GM21737 (cell line): ENCODE data around the gene PSMG3.

Source experiments
- ATAC-seq: cut with Tn5 transposase; IDR thresholded peaks from one replicate; pipeline ENCODE4 v1.9.1; 2021; ENCODE audit warnings: mild to moderate bottlenecking, moderate library complexity; ENCODE audit not compliant: unreplicated experiment

The PSMG3 gene

DNA sequence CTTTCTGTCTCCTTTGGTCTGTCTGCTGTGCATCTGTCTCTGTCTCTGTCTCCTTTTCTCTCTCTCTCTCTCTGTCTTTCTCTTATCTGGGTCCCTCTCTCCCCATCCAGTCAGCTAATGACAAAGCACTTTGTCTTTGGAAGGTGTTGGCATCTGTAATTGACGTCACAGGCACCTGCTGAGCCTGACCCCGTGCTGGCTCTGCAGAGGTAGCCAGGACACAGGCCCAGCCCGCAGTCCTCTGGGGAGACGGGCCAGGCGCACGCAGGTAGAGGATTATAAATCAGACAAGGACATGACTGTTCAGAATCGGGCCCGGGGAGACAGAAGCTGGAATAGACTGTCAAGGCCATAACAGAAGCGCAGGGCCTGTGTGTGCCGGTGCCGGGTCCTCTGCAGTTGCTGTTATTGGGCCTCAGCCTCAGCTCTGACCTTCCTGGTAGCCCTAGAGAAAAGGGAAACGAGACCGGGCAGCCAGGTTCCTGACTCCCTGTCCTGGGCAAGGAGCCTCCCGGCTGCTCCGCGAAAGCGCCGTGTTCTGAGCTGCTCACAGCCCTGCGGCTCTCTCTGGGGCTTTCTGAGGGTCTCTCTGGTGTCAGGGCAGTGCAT, 10.7 kb upstream of the PSMG3 start:
- ATAC-seq, result no peak

DNA sequence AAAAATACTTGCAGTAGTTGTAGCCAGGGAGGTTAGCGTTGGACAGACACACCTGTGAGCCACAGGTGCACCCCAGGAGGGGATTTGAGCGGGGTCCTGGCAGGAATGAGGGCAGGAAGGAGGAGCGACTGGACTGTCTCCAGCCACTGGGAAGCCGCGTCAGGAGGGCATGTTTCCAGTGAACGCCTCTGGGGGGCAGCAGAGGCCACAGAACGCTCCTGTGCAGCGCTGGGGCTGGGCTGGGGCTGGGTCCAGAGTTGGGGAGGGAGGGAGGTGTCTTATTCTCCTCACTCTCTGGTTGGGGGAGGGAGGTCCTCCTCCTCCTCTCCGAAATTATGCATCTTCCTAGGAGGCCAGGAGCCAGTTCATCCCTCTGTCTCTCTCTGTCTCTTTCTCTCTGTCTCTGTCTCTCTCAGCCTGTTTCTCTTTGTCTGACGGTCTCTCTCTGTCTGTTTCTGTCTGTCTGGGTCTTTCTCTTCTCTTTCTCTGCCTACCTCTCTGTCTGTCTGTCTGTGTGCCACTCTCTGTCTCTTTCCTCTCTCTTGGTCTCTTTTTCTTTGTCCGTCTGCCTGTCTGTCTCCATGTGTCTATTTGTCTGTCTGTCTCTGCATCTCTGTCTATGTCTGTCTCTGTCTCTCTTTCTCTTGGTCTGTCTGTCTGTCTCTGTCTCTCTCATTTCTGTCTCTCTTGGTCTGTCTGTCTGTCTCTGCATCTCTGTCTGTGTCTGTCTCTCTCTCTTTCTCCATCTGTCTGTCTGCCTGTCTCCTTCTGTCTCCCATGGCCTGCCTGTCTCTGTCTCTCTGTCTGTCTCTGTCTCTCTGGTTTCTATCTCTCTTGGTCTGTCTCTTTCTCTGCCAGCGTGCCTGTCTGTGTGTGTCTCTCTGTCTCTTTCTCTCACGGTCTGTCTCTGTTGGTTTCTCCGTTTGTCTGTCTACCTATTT, 9.9 kb upstream of the PSMG3 start:
- peak; percentile 75 for ATAC-seq

DNA sequence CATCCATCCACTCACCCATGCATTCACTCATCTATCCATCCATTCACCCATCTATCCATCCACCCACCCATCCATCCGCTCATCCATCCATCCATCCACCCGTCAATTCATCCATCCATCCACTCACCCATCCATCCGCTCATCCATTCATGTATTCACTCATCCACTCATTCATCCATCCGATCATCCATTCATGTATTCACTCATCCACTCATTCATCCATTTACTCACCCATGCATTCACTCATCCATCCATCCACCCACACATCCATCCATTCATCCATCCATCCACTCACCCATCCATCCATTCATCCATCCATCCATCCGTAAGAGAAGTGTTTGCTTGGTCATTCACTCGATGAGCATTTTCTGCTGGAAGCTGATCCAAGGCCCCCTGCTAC, 8.7 kb upstream of the PSMG3 start:
- ATAC-seq, result no peak

DNA sequence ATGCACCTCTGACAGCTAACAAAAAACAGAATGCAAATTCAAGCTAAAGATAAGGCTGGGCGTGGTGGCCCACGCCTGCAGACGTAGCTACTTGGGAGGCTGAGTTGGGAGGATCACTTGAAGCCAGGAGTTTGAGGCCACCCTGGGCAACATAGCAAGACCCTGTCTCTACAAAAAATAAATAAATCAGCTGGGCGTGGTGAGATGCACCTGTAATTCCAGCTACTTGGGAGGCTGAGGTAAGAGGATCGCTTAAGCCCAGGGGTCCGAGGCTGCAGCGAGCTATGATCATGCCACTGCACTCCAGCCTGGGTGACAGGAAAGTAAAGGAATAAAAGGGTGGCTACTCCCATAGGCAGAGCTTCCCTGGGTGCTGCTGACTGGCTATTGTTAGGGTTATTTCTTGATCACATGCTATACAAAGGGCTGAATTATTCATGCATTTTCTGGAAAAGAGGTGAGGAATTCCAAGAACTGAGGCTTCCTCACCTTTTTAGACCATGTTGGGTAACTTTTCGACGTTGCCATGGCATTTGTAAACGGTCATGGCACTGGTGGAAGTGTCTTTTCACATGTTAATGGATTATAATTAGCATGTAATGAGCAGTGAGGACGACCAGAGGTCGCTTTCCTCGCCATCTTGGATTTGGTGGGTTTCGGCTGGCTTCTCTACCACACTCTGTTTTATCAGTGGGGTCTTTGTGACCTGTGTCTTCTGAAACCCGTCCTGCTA, 6.9 kb upstream of the PSMG3 start:
- no peak for ATAC-seq

DNA sequence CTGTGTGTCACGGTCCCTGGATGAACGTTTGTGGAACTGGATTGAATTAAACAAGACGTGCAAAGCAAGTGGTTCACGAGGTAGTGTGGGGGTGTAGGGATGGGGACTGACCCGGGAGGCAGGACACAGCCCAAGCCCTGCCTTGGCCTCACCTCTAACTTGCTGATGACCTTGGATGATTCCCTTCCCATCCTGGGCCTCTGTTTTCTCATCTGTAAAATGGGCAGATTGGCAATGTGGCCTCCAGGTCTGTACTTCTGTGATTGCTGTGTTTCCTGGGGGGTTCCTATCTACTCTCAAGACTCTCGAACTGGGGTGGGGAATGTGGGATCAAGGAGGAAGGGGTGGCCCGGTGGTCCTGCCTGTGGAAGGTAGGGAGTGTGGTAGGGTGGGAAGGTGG, 6.0 kb upstream of the PSMG3 start:
- ATAC-seq, result no peak

DNA sequence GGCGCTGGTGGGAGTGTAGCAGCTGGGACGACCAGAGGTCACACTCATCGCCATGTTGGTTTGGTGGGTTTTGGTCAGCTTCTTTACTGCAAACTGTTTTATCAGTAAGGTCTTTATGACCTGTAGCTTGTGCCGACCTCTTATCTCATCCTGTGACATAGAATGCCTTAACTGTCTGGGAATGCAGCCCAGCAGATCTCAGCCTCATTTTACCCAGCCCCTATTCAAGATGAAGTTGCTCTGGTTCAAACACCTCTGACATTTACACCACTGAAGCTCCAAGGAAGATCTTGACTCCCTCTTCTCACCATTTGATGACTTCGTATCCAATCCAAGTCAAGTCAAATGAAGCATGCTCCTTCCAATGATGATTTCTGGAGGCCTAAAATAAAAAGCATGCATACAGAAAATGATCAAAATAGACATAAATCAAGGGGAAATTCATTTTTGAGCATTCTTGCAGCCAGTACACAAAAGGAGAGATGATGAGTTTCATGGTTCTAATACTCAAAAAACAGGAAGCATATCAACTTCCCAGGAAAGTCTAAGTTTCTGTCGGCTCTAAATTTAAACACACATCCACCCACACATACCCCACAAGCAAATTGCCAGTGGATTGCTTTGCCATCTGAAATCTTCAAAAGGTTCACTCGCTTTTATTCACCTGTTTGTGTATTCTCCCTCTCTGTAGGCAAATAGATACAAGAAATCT, 2.4 kb upstream of the PSMG3 start:
- ATAC-seq, result no peak

DNA sequence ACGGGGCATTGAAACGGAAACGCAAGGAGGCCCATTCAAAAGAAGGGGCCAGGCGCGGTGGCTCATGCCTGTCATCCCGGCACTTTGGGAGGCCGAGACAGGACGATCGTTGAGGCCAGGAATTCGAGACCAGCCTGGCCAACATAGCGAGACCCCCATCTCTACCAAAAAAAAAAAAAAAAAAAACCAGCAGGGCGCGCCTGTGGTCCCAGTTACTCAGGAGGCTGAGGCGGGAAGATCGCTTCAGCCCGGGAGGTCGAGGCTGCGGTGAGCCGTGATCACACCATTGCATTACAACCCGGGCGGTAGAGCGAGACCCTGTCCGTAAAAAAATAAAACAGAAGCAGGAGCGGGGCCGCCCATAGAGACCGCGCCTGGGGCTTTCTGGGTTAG, 396 bp downstream of the PSMG3 start:
- ATAC-seq, result no peak

DNA sequence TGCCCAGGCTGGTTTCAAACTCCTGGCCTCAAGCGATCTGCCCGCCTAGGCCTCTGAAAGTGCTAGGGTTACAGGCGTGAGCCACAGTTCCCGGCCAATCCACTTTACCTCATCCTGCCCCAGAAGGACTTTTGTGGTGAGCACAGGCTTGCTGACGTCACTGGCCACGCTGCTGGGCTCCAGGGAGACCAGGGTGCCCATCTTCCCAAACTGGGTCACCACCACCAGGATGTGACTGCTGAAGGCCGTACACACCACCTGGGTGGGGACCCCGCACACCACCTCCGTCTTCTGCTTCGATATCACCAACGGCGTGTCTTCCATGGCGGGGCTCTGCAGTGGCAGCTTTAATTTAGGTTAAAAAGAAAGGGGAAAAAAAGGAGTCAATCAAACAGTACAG, 816 bp downstream of the PSMG3 start:
- ATAC-seq, result no peak

DNA sequence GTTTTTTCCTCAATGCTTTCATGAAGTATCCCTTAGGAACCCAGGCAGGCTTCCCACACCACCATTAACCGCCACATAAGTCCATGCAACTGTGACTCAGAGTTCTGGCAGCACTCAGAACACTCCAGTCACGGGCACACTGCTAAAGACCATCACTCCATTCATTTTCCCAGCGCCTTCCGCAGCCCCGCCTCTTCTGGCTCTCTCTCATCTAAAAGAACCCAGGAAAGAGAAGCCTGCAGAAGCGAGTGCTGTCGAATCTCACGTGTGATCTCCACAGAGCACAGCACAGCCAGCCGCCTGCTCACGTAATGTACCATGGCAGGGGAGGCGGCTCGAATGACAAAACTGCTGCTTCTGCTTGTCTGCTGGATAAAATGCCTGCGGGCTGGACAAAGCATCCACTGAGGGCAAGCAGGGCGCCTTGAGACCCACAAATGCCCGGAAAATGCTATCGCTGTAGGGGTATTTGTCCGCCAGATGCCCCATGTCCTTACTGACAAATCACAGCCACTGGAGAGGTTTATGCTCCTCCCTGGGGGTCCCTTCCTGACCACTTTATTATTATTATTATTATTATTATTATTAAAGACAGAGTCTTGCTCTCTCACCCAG, 1.8 kb downstream of the PSMG3 start:
- no peak for ATAC-seq

DNA sequence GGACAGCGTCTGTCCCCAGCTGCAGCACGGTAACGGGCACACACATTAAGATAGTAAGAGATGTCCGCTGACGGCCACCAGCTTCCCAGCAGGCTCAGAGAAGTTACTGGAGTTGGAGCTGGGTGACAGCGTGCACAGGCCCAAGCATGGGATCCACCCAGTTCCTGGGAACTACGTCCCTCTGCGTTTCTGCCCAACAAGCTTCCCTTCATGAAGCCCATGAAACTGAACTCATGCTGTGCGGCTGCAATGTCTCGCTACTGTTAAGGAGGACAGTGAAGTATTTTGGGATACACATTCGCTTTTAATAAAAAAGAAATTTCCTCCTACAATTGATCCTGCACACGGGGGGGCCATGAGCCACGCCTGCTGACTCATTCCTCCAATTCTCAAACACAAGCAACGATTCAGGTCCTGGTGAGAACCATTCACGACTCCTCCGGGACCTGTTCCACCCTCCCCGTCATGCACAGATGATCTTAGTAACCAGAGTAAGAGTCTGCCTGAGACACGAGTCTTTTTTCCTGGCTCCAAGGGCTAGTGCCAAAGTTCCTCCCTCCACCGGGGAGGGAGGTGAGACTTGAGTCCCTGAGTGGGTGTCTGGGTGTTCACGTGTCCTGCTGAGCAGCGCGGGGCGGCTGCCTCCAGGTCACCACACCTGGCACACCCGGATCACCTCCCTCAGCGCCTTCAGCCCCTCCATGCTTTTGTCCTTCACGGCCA, 2.6 kb downstream of the PSMG3 start:
- ATAC-seq, result no peak

DNA sequence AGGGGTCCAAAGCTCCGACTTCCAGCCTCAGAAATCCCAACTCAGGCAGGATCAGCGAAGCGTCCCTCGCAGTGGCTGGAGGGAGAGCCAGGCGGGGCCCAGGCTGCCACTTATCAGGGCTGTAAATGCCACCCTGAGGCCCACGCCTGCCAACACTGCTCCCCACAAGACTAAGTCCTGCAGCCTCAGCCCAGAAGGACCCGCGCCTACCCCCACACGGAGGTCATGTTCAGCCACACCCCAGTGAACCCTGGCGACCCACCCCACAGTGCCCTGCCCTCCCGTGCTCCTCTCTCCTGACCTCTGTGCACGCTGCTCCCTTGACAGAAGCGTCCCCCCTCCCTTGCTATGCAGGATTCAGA, 3.2 kb downstream of the PSMG3 start:
- no peak for ATAC-seq

DNA sequence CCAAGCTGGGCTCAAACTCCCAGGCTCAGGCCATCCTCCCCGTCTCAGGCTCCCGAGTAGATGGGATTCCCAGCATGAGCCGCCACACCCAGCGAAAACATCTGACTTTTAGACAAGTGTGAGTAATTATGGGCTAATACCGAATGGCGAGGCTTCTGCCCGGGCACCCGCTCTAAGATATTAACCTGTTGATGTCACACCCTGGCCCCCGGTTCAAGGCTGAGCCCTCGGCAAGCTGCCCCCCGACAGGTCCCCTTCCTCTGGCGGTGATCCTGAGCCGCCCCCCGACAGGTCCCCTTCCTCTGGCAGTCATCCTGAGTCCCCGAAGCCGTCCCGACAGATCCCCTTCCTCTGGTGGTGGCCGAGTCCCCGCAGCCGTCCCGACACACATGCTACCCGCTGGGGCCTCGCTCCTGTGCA, 5.2 kb downstream of the PSMG3 start:
- no peak for ATAC-seq

DNA sequence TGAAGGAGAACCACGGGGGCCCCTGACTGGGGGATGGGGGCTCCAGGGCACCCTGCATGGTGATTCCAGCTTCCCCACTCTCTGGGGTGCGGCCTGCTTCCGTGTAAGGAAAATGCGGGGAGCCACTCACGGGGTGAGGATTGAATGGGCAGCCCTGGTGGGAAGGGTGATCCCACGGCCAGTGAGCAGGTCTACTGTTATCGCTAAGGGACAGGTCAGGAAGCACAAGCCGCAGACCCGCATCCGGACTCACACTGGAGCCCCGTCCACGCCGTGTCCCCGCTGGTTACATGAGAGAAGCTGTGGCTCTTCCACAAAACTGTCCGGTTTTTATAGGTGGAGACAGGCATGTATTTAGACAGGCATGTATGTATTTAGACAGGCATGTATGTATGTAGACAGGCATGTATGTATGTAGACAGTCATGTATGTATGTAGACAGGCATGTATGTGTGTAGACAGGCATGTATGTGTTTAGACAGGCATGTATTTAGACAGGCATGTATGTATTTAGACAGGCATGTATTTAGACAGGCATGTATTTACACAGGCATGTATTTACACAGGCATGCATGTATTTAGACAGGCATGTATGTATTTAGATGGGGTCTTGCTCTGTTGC, 5.7 kb downstream of the PSMG3 start:
- no peak for ATAC-seq

DNA sequence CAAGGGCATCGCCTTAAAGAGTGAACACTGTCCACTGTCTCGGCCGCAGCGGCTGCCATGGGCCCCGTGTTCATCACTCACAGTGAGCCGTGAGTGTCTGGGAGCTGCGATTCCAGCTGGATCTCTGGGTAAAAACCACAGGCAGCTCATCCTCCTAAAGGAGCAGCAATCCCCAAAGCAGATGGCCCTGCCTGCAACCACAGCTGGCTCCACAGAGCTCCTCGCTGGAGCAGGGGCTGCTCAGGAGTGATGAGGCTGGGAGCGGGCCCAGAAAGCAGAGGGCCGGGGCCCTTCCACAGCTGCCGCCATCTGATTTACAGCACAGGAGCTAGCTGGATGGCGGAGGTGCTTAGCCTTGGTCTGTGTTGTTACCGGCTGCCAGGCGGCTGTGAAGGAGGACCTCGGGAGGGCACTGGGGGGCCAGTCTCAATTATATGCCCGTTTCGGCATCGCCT, 7.2 kb downstream of the PSMG3 start:
- no peak for ATAC-seq

DNA sequence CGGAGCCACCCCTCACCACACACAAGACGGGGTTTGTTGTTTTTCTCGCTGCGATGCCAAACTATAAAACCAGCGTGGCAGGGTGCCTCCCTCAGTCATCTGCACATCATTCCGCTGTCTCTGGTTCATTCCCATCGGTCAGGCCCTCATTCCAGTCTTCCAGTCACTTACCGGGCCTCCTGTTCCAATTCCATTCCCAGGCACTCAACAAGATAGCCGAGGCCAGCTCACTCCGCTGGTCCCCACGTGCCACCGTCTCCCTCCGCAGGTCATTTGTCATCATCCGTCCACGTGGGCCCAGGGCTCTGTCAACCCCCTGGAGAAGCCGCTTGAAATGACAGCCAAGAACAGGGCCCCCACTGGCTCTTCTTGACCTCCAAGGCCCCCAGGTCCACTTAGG, 7.7 kb downstream of the PSMG3 start:
- no peak for ATAC-seq

DNA sequence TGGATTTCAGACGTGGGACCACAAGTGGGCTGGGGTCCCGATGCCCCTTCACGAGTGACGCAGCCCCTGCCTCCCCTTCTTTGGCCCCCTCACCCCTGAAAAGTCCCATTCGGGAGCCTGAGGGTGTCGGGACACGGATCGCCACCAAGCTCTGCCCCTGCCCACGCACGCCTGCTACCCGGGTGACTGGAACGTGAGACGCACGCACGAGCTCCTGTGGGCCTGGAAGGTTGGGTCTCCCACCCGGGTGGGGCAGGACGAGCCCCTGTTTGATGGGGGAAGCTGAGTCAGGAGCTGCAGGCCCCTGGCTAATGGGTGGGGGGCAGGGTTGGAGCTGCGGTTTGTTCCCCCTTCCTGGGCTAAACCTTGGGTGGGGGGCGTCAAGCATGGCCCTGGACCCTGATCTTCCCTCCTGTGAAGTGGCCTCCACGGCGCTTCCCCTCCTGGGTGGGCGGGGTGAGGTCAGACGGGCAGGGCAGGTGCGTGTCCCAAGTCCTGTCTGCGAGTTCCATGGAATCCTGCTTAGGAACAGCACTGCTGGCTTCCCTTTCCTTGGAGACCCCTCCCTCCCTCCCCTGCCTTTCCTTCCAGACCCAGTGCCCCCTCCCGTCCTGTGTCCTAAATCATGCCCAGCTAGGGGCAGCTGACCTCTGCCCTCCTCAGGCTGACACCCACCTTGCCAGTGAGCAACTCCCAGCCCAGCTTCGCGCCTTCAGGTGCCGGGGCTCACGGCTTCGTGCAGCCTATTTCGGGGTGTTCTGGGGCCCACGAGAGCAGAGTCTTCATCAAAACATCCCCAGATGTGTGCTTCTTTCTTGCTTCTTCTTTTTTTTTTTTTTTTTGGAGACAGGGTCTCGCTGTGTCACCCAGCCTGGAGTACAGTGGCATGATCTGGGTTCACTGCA, 8.5 kb downstream of the PSMG3 start:
- no peak for ATAC-seq

DNA sequence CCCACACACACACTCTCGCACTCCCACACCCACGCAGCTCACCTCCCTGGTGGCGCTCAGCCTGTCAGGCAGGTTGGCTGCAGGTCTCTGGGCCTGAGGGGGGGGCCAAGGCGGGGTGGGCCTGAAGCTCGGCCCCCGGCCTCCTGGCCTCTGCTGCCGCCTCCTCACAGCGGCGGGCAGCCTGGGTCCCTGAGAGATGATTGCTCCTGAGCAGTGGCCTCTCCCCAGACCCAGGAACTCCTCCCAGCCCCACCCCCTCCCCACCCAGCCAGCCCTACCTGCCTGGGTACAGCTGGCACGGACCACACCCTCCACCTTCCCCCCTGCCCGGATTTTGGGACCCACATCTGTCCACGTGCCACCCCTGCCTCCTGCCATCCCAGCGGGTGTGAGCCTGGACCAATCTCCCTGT, 9.2 kb downstream of the PSMG3 start:
- ATAC-seq, result no peak
